ENCODE results near the gene MEAF6.

- no peak for TF ChIP-seq POLR2AphosphoS5 (IDR thresholded peaks at IDR 0.05)
- TF ChIP-seq, protein P1, sequence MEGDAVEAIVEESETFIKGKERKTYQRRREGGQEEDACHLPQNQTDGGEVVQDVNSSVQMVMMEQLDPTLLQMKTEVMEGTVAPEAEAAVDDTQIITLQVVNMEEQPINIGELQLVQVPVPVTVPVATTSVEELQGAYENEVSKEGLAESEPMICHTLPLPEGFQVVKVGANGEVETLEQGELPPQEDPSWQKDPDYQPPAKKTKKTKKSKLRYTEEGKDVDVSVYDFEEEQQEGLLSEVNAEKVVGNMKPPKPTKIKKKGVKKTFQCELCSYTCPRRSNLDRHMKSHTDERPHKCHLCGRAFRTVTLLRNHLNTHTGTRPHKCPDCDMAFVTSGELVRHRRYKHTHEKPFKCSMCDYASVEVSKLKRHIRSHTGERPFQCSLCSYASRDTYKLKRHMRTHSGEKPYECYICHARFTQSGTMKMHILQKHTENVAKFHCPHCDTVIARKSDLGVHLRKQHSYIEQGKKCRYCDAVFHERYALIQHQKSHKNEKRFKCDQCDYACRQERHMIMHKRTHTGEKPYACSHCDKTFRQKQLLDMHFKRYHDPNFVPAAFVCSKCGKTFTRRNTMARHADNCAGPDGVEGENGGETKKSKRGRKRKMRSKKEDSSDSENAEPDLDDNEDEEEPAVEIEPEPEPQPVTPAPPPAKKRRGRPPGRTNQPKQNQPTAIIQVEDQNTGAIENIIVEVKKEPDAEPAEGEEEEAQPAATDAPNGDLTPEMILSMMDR (IDR thresholded peaks at IDR 0.05), result no peak
Measured at GRCh38 chr1:37553598-37553926, 39.0 kb upstream of the MEAF6 start.

Measured in breast epithelium (tissue), 3 donors.